Gastrocnemius medialis (tissue), 4 donors: ENCODE data around the gene IMPA2. TPM values are rescaled to one million over a fixed set of nuclear protein-coding genes. Genes with fewer than 3 reads are reported as not detected.

ENCODE experiments used
- ATAC-seq, 2 donors: fragments of 150-250 bp; one replicate each; pipeline ENCODE4 v1.9.1; 2016
- DNase-seq, 2 donors: peaks; one replicate each; pipeline ENCODE4 v3.0.0-alpha.2; 2019
- H3K27ac ChIP-seq, 4 donors: fragments of 200-600 bp; sonication (generic); 1 replicate in 1 of 4; 2 replicates in 3 of 4; pipeline ENCODE4 v1.5.1; 2016 to 2018; ENCODE audit warnings: mild to moderate bottlenecking in 2 of 4, moderate library complexity in 1 of 4
- H3K27me3 ChIP-seq, 3 donors: fragments of 200-600 bp; sonication (generic) in 2 of 3; 1 replicate in 1 of 3; 2 replicates in 2 of 3; pipeline versions ENCODE4 v1.5.1 to v1.6.0; 2016 to 2019; ENCODE audit warnings: mild to moderate bottlenecking in 1 of 3, moderate library complexity in 1 of 3
- H3K36me3 ChIP-seq, 2 donors: fragments of 200-600 bp; sonication (generic) in 1 of 2; one replicate each; pipeline ENCODE4 v1.5.1; 2017 to 2018
- H3K4me1 ChIP-seq, 2 donors: fragments of 200-600 bp; sonication (generic) in 1 of 2; one replicate each; pipeline ENCODE4 v1.5.1; 2016 to 2017; ENCODE audit warnings: mild to moderate bottlenecking in 2 of 2
- H3K4me3 ChIP-seq, 4 donors: fragments of 200-600 bp; sonication (generic) in 3 of 4; 1 replicate in 1 of 4; 2 replicates in 3 of 4; pipeline ENCODE4 v1.5.1; 2016 to 2019; ENCODE audit warnings: mild to moderate bottlenecking in 2 of 4
- H3K9me3 ChIP-seq, 3 donors: fragments of 200-600 bp; sonication (generic) in 2 of 3; 1 replicate in 1 of 3; 2 replicates in 2 of 3; pipeline ENCODE4 v1.5.1; 2016 to 2019
- CTCF ChIP-seq, 5 experiments: fragments of 450-650 bp in 3 of 5; fragments of 200-600 bp in 2 of 5; sonication (generic) in 2 of 5; IDR thresholded peaks in 4 of 5; conservative IDR thresholded peaks in 1 of 5; 1 replicate in 4 of 5; 2 replicates in 1 of 5; pipeline ENCODE4 v1.5.1; 2016 to 2019; ENCODE audit warnings: antibody characterized with exemption in 5 of 5, mild to moderate bottlenecking in 3 of 5, moderate library complexity in 3 of 5
- POLR2A ChIP-seq, 2 donors: fragments of 450-650 bp; IDR thresholded peaks; one replicate each; pipeline ENCODE4 v1.6.1; 2017; ENCODE audit warnings: antibody characterized with exemption in 2 of 2, mild to moderate bottlenecking in 2 of 2, moderate library complexity in 2 of 2
- in situ Hi-C, 4 donors: fragments of 200-750 bp; cut with MboI; loops; one replicate each; pipeline versions ENCODE4 v1.15.0 to v1.8.0; 2017; ENCODE audit warnings: low sequenced_read_pairs in 4 of 4
- intact Hi-C: fragments of 100-400 bp; cut with DNase I; formaldehyde crosslinking; loops from one replicate; pipeline ENCODE4 v1.15.1; 2023; ENCODE audit warnings: low total_unique reads
- total RNA-seq, 4 donors: library from RNA; depleted of rRNA; stranded (reverse); fragments of >200 nt; gene quantifications; one replicate each; pipeline versions ENCODE4 v1.1.0 to v1.2.3, GENCODE V29; 2016

Gene IMPA2
- total RNA-seq, 4 donors from 2014 or later, result 245 to 391 (median 274) TPM

GRCh38 chr18:11999429-11999828 is 18.1 kb downstream of the IMPA2 start:
- no peaks in the 10 kb centered on the region for H3K9me3 ChIP-seq
- no peaks in the 10 kb centered on the region for H3K27me3 ChIP-seq
- TF ChIP-seq POLR2A (IDR thresholded peaks at IDR 0.05) (no peak), CTCF (IDR thresholded peaks at IDR 0.05 in 4 of 5, conservative IDR thresholded peaks at IDR 0.05 in 1 of 5) (no peak)
- peaks cover 0 to 21% of the 10 kb centered on the region in 2 donors for H3K36me3 ChIP-seq
- in situ Hi-C loops (loop anchor here (5.0 to 10.0 kb wide), 5 partner anchors 57 to 145 kb away; partner anchors contain the start of gene CHMP1B (in 1 of the 4)), intact Hi-C loops (loop anchor here (2.0 kb wide), 1 partner anchor 15 kb away; no protein-coding TSS in a partner anchor)
- peaks cover 36 to 43% of the 10 kb centered on the region in 2 donors for H3K4me1 ChIP-seq
- H3K4me3 ChIP-seq, result no peak overlapping the region
- ATAC-seq (no peak), DNase-seq (no peak)
- H3K27ac ChIP-seq, result peak overlapping the region in 3 of 4 donors; percentile 8 to 100 (median 98)

DNA sequence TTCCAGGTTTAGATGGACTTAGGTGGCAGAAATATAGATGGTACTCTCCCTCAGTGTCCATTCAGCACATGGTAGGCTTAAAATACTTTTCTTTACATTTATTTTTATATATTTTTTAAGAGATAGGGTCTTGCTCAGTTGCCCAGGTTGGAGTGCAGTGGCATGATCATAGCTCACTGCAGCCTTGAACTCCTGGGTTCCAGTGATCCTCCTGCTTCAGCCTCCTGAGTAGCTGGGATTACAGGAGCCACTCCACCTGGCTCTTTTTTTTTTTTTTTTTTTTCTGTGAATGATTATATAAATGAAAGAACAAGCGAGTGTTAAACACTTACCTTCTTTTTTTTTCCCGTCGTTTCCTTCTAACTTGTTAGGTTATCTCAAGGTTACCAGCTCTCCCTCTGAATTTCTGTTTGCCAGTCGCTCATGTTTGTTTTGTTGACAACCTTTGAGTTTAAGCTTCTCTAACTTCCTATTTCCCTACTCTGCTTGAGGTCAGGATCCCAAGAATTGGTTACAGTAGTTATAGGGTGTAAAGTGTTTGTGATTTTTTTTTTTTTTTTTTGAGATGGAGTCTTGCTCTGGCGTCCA is 18.9 kb downstream of the IMPA2 start:
- in situ Hi-C loops (loop anchor here in 1 of 4 donors (25.0 kb wide), 1 partner anchor 263 kb away; no protein-coding TSS in a partner anchor), intact Hi-C loops (no loop called here)
- DNase-seq, result no peak
- ATAC-seq, result no peak
- Histone ChIP-seq H3K4me1 (peaks cover 29 to 36% of the 10 kb centered on the region in 2 donors), H3K27me3 (no peaks in the 10 kb centered on the region), H3K36me3 (peaks cover 0 to 21% of the 10 kb centered on the region in 2 donors), H3K4me3 (no peak overlapping the region), H3K9me3 (no peaks in the 10 kb centered on the region), H3K27ac (peak overlapping the region in 1 of 4 donors; percentile 7)
- TF ChIP-seq POLR2A (IDR thresholded peaks at IDR 0.05), result no peak
- no peak for TF ChIP-seq CTCF (IDR thresholded peaks at IDR 0.05 in 4 of 5, conservative IDR thresholded peaks at IDR 0.05 in 1 of 5)

DNA sequence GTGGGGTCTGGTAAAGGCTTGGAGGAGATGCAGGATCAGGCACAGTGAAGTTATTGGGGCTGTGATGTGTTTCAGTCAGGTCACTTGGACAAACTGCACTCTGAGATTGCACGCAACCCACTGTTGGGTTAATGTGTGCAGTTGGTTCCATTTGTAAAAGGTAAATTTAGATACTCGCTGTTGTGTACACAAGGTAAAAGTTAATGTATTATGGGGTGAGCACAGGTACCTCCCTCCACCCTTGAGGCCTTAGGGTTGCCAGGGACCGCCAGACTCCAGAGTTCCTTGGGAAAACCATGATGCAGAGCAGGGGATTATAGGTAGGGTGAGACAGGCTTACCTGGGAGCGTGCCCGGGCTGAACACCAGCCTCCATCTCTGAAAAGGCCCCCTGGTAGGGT is 20.1 kb downstream of the IMPA2 start:
- Histone ChIP-seq H3K36me3 (peaks cover 0 to 27% of the 10 kb centered on the region in 2 donors), H3K27me3 (no peaks in the 10 kb centered on the region), H3K9me3 (no peaks in the 10 kb centered on the region), H3K4me1 (peaks cover 20 to 26% of the 10 kb centered on the region in 2 donors), H3K27ac (peak overlapping the region in 1 of 4 donors; percentile 38), H3K4me3 (no peak overlapping the region)
- in situ Hi-C loops, result loop anchor here in 1 of 4 donors (25.0 kb wide), 1 partner anchor 264 kb away; no protein-coding TSS in a partner anchor
- intact Hi-C loops, result no loop called here
- TF ChIP-seq CTCF (IDR thresholded peaks at IDR 0.05 in 4 of 5, conservative IDR thresholded peaks at IDR 0.05 in 1 of 5) (no peak), POLR2A (IDR thresholded peaks at IDR 0.05) (no peak)
- DNase-seq (no peak), ATAC-seq (no peak)

GRCh38 chr18:12003894-12004293 is 22.6 kb downstream of the IMPA2 start:
- DNase-seq (no peak), ATAC-seq (peak; percentile 22 to 34)
- in situ Hi-C loops, result loop anchor here in 1 of 4 donors (25.0 kb wide), 1 partner anchor 267 kb away; no protein-coding TSS in a partner anchor
- Histone ChIP-seq H3K27ac (peak overlapping the region in 2 of 4 donors; percentile 38 to 52), H3K36me3 (peaks cover 0 to 42% of the 10 kb centered on the region in 2 donors), H3K4me1 (peaks cover 3% of the 10 kb centered on the region in 2 donors), H3K9me3 (no peaks in the 10 kb centered on the region), H3K27me3 (no peaks in the 10 kb centered on the region), H3K4me3 (no peak overlapping the region)
- intact Hi-C loops, result no loop called here
- TF ChIP-seq POLR2A (IDR thresholded peaks at IDR 0.05), result no peak
- TF ChIP-seq CTCF (IDR thresholded peaks at IDR 0.05 in 4 of 5, conservative IDR thresholded peaks at IDR 0.05 in 1 of 5), result no peak
